ENCODE measurements around the gene CMC1.

CMC1 gene

DNA sequence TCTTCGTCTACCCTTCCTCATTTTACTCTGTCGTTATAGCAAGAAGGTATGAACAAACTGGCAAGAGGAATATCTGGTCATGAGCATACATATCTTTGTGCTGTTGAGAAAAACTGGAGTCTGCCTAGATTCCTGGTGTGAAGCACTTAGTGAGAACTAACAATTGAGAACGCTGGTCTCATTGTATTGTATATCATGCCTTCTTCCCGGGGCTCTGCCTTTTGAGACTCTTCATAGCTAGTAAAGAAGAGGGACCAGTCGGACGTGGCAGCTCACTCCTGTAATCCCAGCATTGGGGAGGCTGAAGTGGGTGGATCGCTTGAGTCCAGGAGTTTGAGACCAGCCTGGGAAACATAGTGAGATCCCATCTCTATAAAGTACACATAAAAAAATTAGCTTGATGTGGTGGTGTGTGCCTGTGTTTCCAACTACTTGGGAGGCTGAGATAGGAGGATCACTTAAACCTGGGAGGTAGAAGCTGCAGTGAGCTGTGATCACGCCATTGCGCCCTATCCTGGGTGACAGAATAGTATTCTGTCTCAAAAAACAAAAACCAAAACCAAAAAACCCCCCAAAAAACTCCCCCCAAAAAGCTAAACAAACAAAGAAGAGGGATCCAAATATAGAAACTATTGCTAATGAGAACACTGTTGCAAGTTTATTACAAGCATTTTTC is 11.8 kb downstream of the CMC1 start:
- H4K20me1 ChIP-seq (ENCODE audit: low read depth, low read length) = no peaks in the 10 kb centered on the region
- H3K9me2 ChIP-seq (replicated peaks; ENCODE audit: insufficient read depth, low read length) = no peaks in the 10 kb centered on the region
- H3F3A ChIP-seq (ENCODE audit: insufficient read depth) = no peaks in the 10 kb centered on the region

DNA sequence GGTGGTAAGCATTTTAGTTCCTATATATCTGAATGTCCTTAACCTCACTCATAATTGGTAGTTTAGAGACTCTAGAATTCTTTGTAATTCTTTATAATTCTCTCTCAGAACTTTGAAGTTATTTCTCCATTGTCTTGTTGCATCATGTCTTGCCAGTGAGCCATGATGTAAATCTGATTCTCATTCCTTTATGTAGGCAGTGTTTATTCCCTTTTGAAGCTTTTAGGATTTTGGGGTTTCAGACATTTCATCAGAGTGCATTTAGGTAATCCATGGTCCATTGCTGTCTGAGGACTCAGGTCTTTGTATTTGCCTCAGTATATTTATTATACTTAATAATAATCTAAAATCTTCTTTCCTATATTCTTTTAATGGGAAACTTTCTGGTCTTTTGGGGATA is 20.6 kb downstream of the CMC1 start:
- peaks cover 9% of the 10 kb centered on the region; the same call in 1 of the 2 replicates for H3K36me3 ChIP-seq (ENCODE audit: low read length)
- no peak for TF ChIP-seq EZH2phosphoT487 (conservative IDR thresholded peaks at IDR 0.05; ENCODE audit: low read length)
- TF ChIP-seq, protein P1, sequence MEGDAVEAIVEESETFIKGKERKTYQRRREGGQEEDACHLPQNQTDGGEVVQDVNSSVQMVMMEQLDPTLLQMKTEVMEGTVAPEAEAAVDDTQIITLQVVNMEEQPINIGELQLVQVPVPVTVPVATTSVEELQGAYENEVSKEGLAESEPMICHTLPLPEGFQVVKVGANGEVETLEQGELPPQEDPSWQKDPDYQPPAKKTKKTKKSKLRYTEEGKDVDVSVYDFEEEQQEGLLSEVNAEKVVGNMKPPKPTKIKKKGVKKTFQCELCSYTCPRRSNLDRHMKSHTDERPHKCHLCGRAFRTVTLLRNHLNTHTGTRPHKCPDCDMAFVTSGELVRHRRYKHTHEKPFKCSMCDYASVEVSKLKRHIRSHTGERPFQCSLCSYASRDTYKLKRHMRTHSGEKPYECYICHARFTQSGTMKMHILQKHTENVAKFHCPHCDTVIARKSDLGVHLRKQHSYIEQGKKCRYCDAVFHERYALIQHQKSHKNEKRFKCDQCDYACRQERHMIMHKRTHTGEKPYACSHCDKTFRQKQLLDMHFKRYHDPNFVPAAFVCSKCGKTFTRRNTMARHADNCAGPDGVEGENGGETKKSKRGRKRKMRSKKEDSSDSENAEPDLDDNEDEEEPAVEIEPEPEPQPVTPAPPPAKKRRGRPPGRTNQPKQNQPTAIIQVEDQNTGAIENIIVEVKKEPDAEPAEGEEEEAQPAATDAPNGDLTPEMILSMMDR (IDR thresholded peaks at IDR 0.05; ENCODE audit: insufficient read depth, low read length, poor library complexity, severe bottlenecking) = no peak
- no peak overlapping the region for H3K9ac ChIP-seq (ENCODE audit: low read length)
- H3K79me2 ChIP-seq (ENCODE audit: insufficient read depth, low read length) = peaks cover 22% of the 10 kb centered on the region; the same call in 1 of the 2 replicates
- H3K4me3 ChIP-seq (ENCODE audit: insufficient read depth, low read length, poor library complexity, severe bottlenecking) = no peak overlapping the region
- H4K20me1 ChIP-seq (ENCODE audit: low read depth, low read length) = no peaks in the 10 kb centered on the region
- no peaks in the 10 kb centered on the region for H3K27me3 ChIP-seq (ENCODE audit: low read length)
- no peak overlapping the region for H3K4me2 ChIP-seq (ENCODE audit: low read depth, low read length, poor library complexity, severe bottlenecking)
- H3K27ac ChIP-seq (ENCODE audit: low read depth, low read length) = no peak overlapping the region
- no peaks in the 10 kb centered on the region for H3K9me2 ChIP-seq (replicated peaks; ENCODE audit: insufficient read depth, low read length)
- no peaks in the 10 kb centered on the region for H3F3A ChIP-seq (ENCODE audit: insufficient read depth)
- no peaks in the 10 kb centered on the region for H3K9me3 ChIP-seq (ENCODE audit: insufficient read depth, low read length)
- no peak overlapping the region for H2AFZ ChIP-seq (ENCODE audit: low read depth, low read length, severe bottlenecking)

More for the DNA sequence above, 11.8 kb downstream of the CMC1 start:
- no peak overlapping the region for H3K27ac ChIP-seq (ENCODE audit: low read depth, low read length)
- no peaks in the 10 kb centered on the region for H3K9me3 ChIP-seq (ENCODE audit: insufficient read depth, low read length)
- no peak overlapping the region for H3K4me3 ChIP-seq (ENCODE audit: insufficient read depth, low read length, poor library complexity, severe bottlenecking)
- peaks cover 28% of the 10 kb centered on the region; the same call in 1 of the 2 replicates for H3K79me2 ChIP-seq (ENCODE audit: insufficient read depth, low read length)
- no peak overlapping the region for H3K4me2 ChIP-seq (ENCODE audit: low read depth, low read length, poor library complexity, severe bottlenecking)
- no peaks in the 10 kb centered on the region for H3K36me3 ChIP-seq (ENCODE audit: low read length)
- no peak for TF ChIP-seq EZH2phosphoT487 (conservative IDR thresholded peaks at IDR 0.05; ENCODE audit: low read length)
- TF ChIP-seq, protein P1 (IDR thresholded peaks at IDR 0.05; ENCODE audit: insufficient read depth, low read length, poor library complexity, severe bottlenecking) = no peak
- no peak overlapping the region for H2AFZ ChIP-seq (ENCODE audit: low read depth, low read length, severe bottlenecking)
- no peaks in the 10 kb centered on the region for H3K27me3 ChIP-seq (ENCODE audit: low read length)
- no peak overlapping the region for H3K9ac ChIP-seq (ENCODE audit: low read length)

DNA sequence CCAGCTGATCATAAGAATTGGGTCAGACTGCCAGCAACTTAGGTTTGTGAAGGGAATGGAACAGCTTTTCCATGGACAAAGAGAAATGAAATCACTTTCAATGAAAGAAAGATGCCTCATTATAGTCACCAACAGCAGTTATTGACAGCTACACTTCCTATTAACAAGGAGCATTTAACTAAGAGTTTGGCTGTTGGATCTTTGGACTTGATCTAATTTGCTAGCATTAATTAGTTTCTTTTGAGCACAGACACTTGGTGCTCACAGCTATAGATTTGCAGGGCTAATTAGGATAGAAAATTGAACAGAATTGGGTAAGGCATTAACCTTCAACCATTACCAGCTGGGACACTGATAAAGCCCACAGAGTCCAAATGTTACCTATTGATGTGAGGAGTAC is 24.2 kb downstream of the CMC1 start:
- Histone ChIP-seq H3K4me3 (ENCODE audit: insufficient read depth, low read length, poor library complexity, severe bottlenecking) (no peak overlapping the region), H3K9me2 (replicated peaks; ENCODE audit: insufficient read depth, low read length) (no peaks in the 10 kb centered on the region), H3K9me3 (ENCODE audit: insufficient read depth, low read length) (no peaks in the 10 kb centered on the region), H2AFZ (ENCODE audit: low read depth, low read length, severe bottlenecking) (no peak overlapping the region), H3K9ac (ENCODE audit: low read length) (no peak overlapping the region), H3K36me3 (ENCODE audit: low read length) (peaks cover 9% of the 10 kb centered on the region; the same call in 1 of the 2 replicates), H3K4me2 (ENCODE audit: low read depth, low read length, poor library complexity, severe bottlenecking) (no peak overlapping the region), H4K20me1 (ENCODE audit: low read depth, low read length) (no peaks in the 10 kb centered on the region), H3K27ac (ENCODE audit: low read depth, low read length) (no peak overlapping the region), H3F3A (ENCODE audit: insufficient read depth) (no peaks in the 10 kb centered on the region), H3K79me2 (ENCODE audit: insufficient read depth, low read length) (peaks cover 12% of the 10 kb centered on the region; the same call in 1 of the 2 replicates), H3K27me3 (ENCODE audit: low read length) (no peaks in the 10 kb centered on the region)
- TF ChIP-seq, protein P1 (IDR thresholded peaks at IDR 0.05; ENCODE audit: insufficient read depth, low read length, poor library complexity, severe bottlenecking) = no peak
- TF ChIP-seq EZH2phosphoT487 (conservative IDR thresholded peaks at IDR 0.05; ENCODE audit: low read length) = no peak
